ENCODE data around the gene GLT6D1. TPM values are rescaled to one million over a fixed set of nuclear protein-coding genes. Genes with fewer than 3 reads are reported as not detected.
"Not testable (repeated sequence)": the region's sequence is repeated elsewhere in the genome, so short reads cannot be mapped to it uniquely, and the experiment has no call there.

The GLT6D1 gene
- total RNA-seq, 1 experiment from 2014 or later, result not detected

DNA sequence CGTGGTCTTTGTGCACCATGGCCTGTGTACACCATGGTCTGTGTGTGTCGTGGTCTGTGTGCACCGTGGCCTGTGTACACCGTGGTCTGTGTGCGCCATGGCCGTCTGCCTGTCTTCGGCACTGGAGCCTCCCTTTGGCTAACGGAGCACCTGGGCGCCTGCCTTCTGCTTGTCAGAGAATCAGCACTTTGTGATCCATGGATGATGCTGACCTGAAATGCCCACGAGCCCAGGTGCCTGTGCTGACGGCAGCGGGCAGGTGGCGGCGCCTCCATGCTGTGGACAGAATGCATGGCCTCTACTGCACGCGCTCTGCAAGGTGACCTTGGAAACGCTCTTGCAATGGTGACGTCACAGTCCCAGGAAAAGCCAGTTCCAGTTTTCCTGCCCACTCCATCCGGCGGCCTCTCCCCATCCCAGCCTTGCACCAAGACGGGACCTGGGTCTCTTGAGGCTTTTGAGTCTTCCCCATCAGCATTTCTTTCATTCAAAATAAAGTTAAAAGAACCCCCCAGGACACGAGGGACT, 38.4 kb upstream of the GLT6D1 start:
- H3K36me3 Mint-ChIP-seq (ENCODE audit: insufficient read depth, unreplicated experiment), result peaks cover 5% of the 10 kb centered on the region
- no peak for DNase-seq
- no TSS peak for BruUV-seq (replicated peaks)
- H3K4me3 Mint-ChIP-seq (ENCODE audit: low read depth, unreplicated experiment), result no peak overlapping the region
- CTCF ChIA-PET, result no interaction called here
- TF ChIP-seq, protein P1, sequence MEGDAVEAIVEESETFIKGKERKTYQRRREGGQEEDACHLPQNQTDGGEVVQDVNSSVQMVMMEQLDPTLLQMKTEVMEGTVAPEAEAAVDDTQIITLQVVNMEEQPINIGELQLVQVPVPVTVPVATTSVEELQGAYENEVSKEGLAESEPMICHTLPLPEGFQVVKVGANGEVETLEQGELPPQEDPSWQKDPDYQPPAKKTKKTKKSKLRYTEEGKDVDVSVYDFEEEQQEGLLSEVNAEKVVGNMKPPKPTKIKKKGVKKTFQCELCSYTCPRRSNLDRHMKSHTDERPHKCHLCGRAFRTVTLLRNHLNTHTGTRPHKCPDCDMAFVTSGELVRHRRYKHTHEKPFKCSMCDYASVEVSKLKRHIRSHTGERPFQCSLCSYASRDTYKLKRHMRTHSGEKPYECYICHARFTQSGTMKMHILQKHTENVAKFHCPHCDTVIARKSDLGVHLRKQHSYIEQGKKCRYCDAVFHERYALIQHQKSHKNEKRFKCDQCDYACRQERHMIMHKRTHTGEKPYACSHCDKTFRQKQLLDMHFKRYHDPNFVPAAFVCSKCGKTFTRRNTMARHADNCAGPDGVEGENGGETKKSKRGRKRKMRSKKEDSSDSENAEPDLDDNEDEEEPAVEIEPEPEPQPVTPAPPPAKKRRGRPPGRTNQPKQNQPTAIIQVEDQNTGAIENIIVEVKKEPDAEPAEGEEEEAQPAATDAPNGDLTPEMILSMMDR (IDR thresholded peaks at IDR 0.05; ENCODE audit: unreplicated experiment), result no peak
- no peak overlapping the region for H3K27ac Mint-ChIP-seq (ENCODE audit: unreplicated experiment)
- H3K27me3 Mint-ChIP-seq (ENCODE audit: unreplicated experiment), result peaks cover 50% of the 10 kb centered on the region
- no peaks in the 10 kb centered on the region for H3K9me3 Mint-ChIP-seq (ENCODE audit: low read depth, unreplicated experiment)
- H3K4me1 Mint-ChIP-seq (ENCODE audit: low read depth, unreplicated experiment), result no peaks in the 10 kb centered on the region
- intact Hi-C loops (cut with micrococcal nuclease; ENCODE audit: unreplicated experiment), result no loop called here

DNA sequence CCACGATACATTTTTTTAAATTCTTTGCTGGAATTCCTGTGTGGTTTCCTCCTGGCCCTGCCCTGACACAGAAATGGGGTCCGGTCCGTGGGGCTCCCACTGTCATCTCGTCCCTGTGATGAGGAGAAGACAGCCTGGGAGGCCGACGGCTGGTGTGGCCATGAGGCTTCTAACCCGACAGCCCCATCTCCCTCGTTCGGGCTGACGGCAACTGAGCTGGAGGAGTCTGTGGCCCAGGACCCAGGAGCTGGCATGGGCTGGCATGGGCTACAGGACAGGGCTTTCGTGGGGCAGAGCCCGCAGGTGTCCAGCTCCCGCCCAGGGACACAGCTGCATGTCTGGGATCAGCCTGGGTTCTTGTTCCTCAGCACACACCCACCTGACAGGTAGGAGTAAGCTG, 37.6 kb upstream of the GLT6D1 start:
- Mint-ChIP-seq H3K27ac (ENCODE audit: unreplicated experiment) (no peak overlapping the region), H3K36me3 (ENCODE audit: insufficient read depth, unreplicated experiment) (peaks cover 5% of the 10 kb centered on the region), H3K4me3 (ENCODE audit: low read depth, unreplicated experiment) (no peak overlapping the region), H3K4me1 (ENCODE audit: low read depth, unreplicated experiment) (no peaks in the 10 kb centered on the region), H3K9me3 (ENCODE audit: low read depth, unreplicated experiment) (no peaks in the 10 kb centered on the region), H3K27me3 (ENCODE audit: unreplicated experiment) (peaks cover 50% of the 10 kb centered on the region)
- DNase-seq, result no peak
- intact Hi-C loops (cut with micrococcal nuclease; ENCODE audit: unreplicated experiment), result no loop called here
- CTCF ChIA-PET, result no interaction called here
- BruUV-seq (replicated peaks), result no TSS peak
- TF ChIP-seq, protein P1 (IDR thresholded peaks at IDR 0.05; ENCODE audit: unreplicated experiment), result no peak

DNA sequence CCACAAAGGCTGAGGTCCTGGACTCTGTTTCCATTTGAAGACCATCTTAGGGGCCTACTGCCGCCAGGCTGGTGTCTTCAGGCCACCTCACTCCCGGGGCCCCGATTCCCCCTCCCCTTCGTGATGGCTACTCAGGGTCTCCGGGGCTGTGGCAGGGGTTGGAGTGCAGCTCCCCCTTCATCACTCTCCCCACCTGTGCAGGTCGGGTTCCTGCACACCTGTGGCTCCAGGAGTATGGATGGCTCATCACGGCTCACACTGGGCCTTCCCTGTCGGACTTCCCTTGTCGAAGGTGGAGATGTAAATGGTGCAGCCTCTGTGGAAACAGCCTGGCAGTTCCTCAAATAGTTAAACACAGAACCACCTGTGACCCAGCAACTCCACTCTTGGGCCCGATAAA, 35.6 kb upstream of the GLT6D1 start:
- intact Hi-C loops (cut with micrococcal nuclease; ENCODE audit: unreplicated experiment), result no loop called here
- H3K27me3 Mint-ChIP-seq (ENCODE audit: unreplicated experiment), result peaks cover 36% of the 10 kb centered on the region
- CTCF ChIA-PET, result no interaction called here
- DNase-seq, result no peak
- no peak overlapping the region for H3K4me3 Mint-ChIP-seq (ENCODE audit: low read depth, unreplicated experiment)
- H3K36me3 Mint-ChIP-seq (ENCODE audit: insufficient read depth, unreplicated experiment), result peaks cover 2% of the 10 kb centered on the region
- TF ChIP-seq, protein P1 (IDR thresholded peaks at IDR 0.05; ENCODE audit: unreplicated experiment), result no peak
- no peaks in the 10 kb centered on the region for H3K4me1 Mint-ChIP-seq (ENCODE audit: low read depth, unreplicated experiment)
- H3K9me3 Mint-ChIP-seq (ENCODE audit: low read depth, unreplicated experiment), result no peaks in the 10 kb centered on the region
- H3K27ac Mint-ChIP-seq (ENCODE audit: unreplicated experiment), result no peak overlapping the region
- BruUV-seq (replicated peaks), result no TSS peak

DNA sequence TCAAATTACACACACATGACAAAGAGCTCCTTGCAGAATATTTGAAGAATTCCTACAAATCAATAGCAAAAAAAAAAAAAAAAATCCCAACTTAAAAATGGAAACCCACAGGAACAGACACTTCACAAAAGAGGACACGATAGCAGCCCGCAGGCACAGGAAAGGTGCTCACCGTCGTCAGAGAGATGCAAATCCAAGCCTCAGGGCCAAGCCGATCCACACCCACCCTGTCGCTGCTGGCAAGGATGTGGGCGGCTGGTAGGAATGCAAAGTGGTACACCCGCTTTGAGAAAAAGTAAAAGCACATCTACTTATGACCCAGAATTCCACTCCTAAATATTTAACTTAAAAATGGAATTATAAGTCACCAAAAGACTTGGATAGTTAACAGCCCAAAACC, 34.6 kb upstream of the GLT6D1 start:
- CTCF ChIA-PET, result interaction anchor here (0.6 kb wide), 1 partner anchor 545 kb away, joined by 4 read pairs; no protein-coding TSS in a partner anchor
- Mint-ChIP-seq H3K9me3 (ENCODE audit: low read depth, unreplicated experiment) (no peaks in the 10 kb centered on the region), H3K27me3 (ENCODE audit: unreplicated experiment) (peaks cover 34% of the 10 kb centered on the region), H3K4me3 (ENCODE audit: low read depth, unreplicated experiment) (no peak overlapping the region), H3K36me3 (ENCODE audit: insufficient read depth, unreplicated experiment) (no peaks in the 10 kb centered on the region), H3K4me1 (ENCODE audit: low read depth, unreplicated experiment) (no peaks in the 10 kb centered on the region), H3K27ac (ENCODE audit: unreplicated experiment) (no peak overlapping the region)
- no TSS peak for BruUV-seq (replicated peaks)
- DNase-seq, result no peak
- TF ChIP-seq, protein P1 (IDR thresholded peaks at IDR 0.05; ENCODE audit: unreplicated experiment), result no peak
- intact Hi-C loops (cut with micrococcal nuclease; ENCODE audit: unreplicated experiment), result no loop called here

DNA sequence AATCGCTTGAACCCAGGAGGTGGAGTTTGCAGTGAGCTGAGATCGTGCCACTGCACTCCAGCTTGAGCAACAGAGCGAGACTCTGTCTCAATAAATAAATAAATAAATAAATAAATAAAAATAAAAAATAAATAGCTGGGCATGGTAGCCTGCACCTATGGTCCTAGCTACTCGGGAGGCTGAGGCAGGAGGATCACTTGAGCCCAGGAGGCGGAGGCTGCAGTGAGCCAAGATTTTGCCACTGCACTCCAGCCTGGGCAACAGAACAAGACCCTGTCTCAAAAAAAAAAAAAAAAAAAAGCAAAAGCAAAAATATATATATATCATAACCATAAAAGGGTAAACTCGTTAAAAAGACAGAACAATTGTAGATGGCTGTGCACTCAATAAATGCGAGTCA, 33.4 kb upstream of the GLT6D1 start:
- CTCF ChIA-PET; H3K9me3 Mint-ChIP-seq (ENCODE audit: low read depth, unreplicated experiment): not testable (repeated sequence)

More for the DNA sequence above, 33.4 kb upstream of the GLT6D1 start:
- BruUV-seq (replicated peaks); H3K27ac Mint-ChIP-seq (ENCODE audit: unreplicated experiment); H3K36me3 Mint-ChIP-seq (ENCODE audit: insufficient read depth, unreplicated experiment); DNase-seq; H3K4me3 Mint-ChIP-seq (ENCODE audit: low read depth, unreplicated experiment); H3K4me1 Mint-ChIP-seq (ENCODE audit: low read depth, unreplicated experiment); intact Hi-C loops (cut with micrococcal nuclease; ENCODE audit: unreplicated experiment): not testable (repeated sequence)
- H3K27me3 Mint-ChIP-seq (ENCODE audit: unreplicated experiment), result peaks cover 46% of the 10 kb centered on the region

All from Calu3 (cell line).